ENCODE results near the gene INSYN2B.

DNA sequence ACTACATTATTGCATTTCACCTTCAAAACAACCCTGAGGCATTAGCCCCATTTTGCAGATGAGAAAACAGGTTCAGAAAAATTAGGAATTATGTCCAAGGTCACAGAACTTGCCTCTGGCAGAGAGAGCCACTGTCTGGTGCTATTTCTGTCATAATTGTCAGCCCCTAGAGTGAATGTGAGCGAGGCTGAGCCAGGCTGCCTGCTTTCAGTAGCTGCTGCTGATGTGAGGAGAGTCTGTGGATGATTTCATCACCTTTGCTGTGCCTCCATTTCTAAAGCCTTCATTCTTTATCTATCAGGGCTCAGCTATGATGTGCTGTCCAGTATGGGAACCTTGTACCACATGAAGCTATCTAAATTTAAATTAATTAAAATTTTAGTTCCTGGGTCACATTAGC lies 71.4 kb downstream of the INSYN2B start:
- TF ChIP-seq CTCF (IDR thresholded peaks at IDR 0.05; ENCODE audit: control extremely low read depth in 1 of 3, insufficient read depth in 1 of 3, low read depth in 1 of 3, low read length in 3 of 3) (no peak), BACH1 (IDR thresholded peaks at IDR 0.05; ENCODE audit: low read length) (no peak), EZH2 (IDR thresholded peaks at IDR 0.05; ENCODE audit: low read depth, low read length, severe bottlenecking) (no peak), POLR2A (IDR thresholded peaks at IDR 0.05; ENCODE audit: control extremely low read depth in 1 of 2, low read depth in 2 of 2, low read length in 2 of 2) (no peak), YY1 (IDR thresholded peaks at IDR 0.05; ENCODE audit: low read depth, low read length) (no peak), EP300 (IDR thresholded peaks at IDR 0.05; ENCODE audit: borderline replicate concordance in 1 of 2, low read depth in 2 of 2, low read length in 2 of 2) (no peak)
